H1 (cell line): ENCODE data around the gene NEURL4.

ENCODE experiments used
- GTF2F1 ChIP-seq: IDR thresholded peaks from 2 replicates; pipeline ENCODE4 v1.6.1; 2012; ENCODE audit warnings: low read depth, low read length, improper control_type of control experiment, borderline replicate concordance
- SP4 ChIP-seq: IDR thresholded peaks from 2 replicates; pipeline ENCODE4 v1.6.1; 2012; ENCODE audit warnings: low read length, inconsistent platforms
- TAF1 ChIP-seq: IDR thresholded peaks from 2 replicates; pipeline ENCODE4 v1.6.1; 2011; ENCODE audit warnings: mild to moderate bottlenecking, low read depth, low read length
- TF ChIP-seq, protein P1 (sequence below), 3 experiments: IDR thresholded peaks; 1 replicate in 2 of 3; 2 replicates in 1 of 3; pipeline versions ENCODE4 v1.5.1 to v1.6.1; 2011; ENCODE audit warnings: low read length in 3 of 3, mild to moderate bottlenecking in 3 of 3, inconsistent platforms in 2 of 3, low read depth in 1 of 3, moderate library complexity in 1 of 3; ENCODE audit not compliant: insufficient read depth in 1 of 3; ENCODE audit errors: control extremely low read depth in 1 of 3

DNA sequence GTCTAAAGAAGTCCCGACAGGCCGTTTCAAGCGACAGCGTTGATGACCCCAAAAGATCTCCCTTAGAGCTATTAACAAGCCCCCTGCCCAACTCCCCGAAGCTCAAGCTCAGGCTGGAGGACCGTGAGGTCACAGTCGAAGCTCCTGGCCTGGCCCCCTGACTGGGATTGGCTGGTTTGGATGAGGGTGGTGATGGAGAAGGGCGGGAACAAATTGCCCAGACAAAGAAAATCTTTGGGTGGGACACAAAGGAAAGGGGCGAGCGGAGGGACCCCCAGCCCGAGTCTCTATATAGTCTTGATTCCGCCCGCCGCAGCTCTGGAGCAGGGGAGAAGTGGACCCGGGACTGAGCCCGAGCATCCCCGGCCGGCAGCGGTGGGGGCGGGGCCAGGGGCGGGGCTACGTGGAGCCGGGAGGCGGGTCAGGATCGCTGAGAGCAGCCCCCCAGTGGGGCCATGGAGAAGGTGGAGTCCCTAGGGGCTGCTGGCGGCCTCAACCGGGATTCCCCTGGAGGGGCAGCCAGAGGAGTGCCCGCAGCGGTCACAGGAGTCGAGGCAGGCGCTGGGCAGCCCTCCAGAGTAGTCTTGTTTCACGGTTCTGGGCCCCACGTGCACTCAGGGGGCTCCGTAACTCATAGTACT is 982 bp upstream of the NEURL4 start:
- TF ChIP-seq SP4 = no peak
- TF ChIP-seq TAF1 = peak; percentile 51; the same call in 1 of the 2 replicates
- no peak for TF ChIP-seq GTF2F1
- TF ChIP-seq, protein P1, sequence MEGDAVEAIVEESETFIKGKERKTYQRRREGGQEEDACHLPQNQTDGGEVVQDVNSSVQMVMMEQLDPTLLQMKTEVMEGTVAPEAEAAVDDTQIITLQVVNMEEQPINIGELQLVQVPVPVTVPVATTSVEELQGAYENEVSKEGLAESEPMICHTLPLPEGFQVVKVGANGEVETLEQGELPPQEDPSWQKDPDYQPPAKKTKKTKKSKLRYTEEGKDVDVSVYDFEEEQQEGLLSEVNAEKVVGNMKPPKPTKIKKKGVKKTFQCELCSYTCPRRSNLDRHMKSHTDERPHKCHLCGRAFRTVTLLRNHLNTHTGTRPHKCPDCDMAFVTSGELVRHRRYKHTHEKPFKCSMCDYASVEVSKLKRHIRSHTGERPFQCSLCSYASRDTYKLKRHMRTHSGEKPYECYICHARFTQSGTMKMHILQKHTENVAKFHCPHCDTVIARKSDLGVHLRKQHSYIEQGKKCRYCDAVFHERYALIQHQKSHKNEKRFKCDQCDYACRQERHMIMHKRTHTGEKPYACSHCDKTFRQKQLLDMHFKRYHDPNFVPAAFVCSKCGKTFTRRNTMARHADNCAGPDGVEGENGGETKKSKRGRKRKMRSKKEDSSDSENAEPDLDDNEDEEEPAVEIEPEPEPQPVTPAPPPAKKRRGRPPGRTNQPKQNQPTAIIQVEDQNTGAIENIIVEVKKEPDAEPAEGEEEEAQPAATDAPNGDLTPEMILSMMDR (IDR thresholded peaks at IDR 0.05; ENCODE audit: control extremely low read depth in 1 of 3, insufficient read depth in 1 of 3, low read depth in 1 of 3, low read length in 3 of 3) = no peak
